Testis (tissue), 2 donors: Measurements from ENCODE around the gene PRKAA1.

Experiments used
- POLR2A ChIP-seq: fragments of 450-650 bp; IDR thresholded peaks from one replicate; pipeline ENCODE4 v1.6.1; 2017; ENCODE audit warnings: antibody characterized with exemption, mild to moderate bottlenecking, moderate library complexity
- TF ChIP-seq, protein P1 (sequence below), 3 experiments: fragments of 450-650 bp in 2 of 3; fragments of 200-600 bp in 1 of 3; sonication (generic) in 1 of 3; IDR thresholded peaks; one replicate each; pipeline ENCODE4 v1.5.1; 2016 to 2019; ENCODE audit warnings: antibody characterized with exemption in 3 of 3, mild to moderate bottlenecking in 2 of 3, moderate library complexity in 1 of 3

- TF ChIP-seq POLR2A: no peak
- TF ChIP-seq, protein P1, sequence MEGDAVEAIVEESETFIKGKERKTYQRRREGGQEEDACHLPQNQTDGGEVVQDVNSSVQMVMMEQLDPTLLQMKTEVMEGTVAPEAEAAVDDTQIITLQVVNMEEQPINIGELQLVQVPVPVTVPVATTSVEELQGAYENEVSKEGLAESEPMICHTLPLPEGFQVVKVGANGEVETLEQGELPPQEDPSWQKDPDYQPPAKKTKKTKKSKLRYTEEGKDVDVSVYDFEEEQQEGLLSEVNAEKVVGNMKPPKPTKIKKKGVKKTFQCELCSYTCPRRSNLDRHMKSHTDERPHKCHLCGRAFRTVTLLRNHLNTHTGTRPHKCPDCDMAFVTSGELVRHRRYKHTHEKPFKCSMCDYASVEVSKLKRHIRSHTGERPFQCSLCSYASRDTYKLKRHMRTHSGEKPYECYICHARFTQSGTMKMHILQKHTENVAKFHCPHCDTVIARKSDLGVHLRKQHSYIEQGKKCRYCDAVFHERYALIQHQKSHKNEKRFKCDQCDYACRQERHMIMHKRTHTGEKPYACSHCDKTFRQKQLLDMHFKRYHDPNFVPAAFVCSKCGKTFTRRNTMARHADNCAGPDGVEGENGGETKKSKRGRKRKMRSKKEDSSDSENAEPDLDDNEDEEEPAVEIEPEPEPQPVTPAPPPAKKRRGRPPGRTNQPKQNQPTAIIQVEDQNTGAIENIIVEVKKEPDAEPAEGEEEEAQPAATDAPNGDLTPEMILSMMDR (IDR thresholded peaks at IDR 0.05): no peak
Observed at GRCh38 chr5:40770764-40771163, 27.4 kb downstream of the PRKAA1 start.
